ENCODE data around the gene CLIC2.

CLIC2 gene

GRCh38 chrX:155262970-155263754 is 71.3 kb downstream of the CLIC2 start:
- no peak for DNase-seq

- no peak for DNase-seq
These were observed 74.7 kb downstream of the CLIC2 start for GRCh38 chrX:155259752-155260151.

GRCh38 chrX:155251391-155251790 is 83.0 kb downstream of the CLIC2 start:
- DNase-seq, result no peak

GRCh38 chrX:155247497-155247896 is 86.9 kb downstream of the CLIC2 start:
- DNase-seq, result no peak

GRCh38 chrX:155246748-155247147 is 87.7 kb downstream of the CLIC2 start:
- no peak for DNase-seq

- no peak for DNase-seq
These were observed 92.1 kb downstream of the CLIC2 start for GRCh38 chrX:155242300-155242699.

- DNase-seq, result no peak
These were observed 96.7 kb downstream of the CLIC2 start for GRCh38 chrX:155237719-155238118.

GRCh38 chrX:155235891-155236290 is 98.5 kb downstream of the CLIC2 start:
- no peak for DNase-seq

- DNase-seq, result no peak
These were observed 103.3 kb downstream of the CLIC2 start for GRCh38 chrX:155231163-155231562.
